GM19099 (cell line): ENCODE data around the gene SPACA4.

Experiments used
- POLR2A ChIP-seq: IDR thresholded peaks from 3 replicates; pipeline ENCODE4 v1.6.1; 2011; ENCODE audit warnings: low read depth; ENCODE audit not compliant: insufficient read length; ENCODE audit errors: extremely low read depth

SPACA4 gene

GRCh38 chr19:48613852-48614435 lies 7.4 kb downstream of the SPACA4 start:
- TF ChIP-seq POLR2A = peak; percentile 8

GRCh38 chr19:48614436-48615230 lies 8.1 kb downstream of the SPACA4 start, which contains the start of gene FAM83E:
TSS of gene FAM83E (minus strand) at chr19:48615076. CDS start at chr19:48613372, 1,704 bp downstream.
- no peak for TF ChIP-seq POLR2A

GRCh38 chr19:48615231-48616040 lies 8.9 kb downstream of the SPACA4 start:
- TF ChIP-seq POLR2A = no peak

GRCh38 chr19:48616041-48616436 lies 9.5 kb downstream of the SPACA4 start:
- TF ChIP-seq POLR2A = no peak

- no peak for TF ChIP-seq POLR2A
Observed at GRCh38 chr19:48616491-48617056, 10.0 kb downstream of the SPACA4 start.

GRCh38 chr19:48617146-48617937 lies 10.8 kb downstream of the SPACA4 start:
- TF ChIP-seq POLR2A = no peak

- no peak for TF ChIP-seq POLR2A
Observed at GRCh38 chr19:48618278-48618915, 11.9 kb downstream of the SPACA4 start.

GRCh38 chr19:48618916-48619691 lies 12.6 kb downstream of the SPACA4 start, which contains the start of the genes RPL18 and SPHK2:
TSS of gene RPL18 (minus strand) at chr19:48619178. CDS start at chr19:48619143, 35 bp downstream.
TSS of gene SPHK2 (plus strand) at chr19:48619506. CDS start at chr19:48620515, 1,009 bp downstream.
- TF ChIP-seq POLR2A = peak; percentile 95

GRCh38 chr19:48619692-48620585 lies 13.4 kb downstream of the SPACA4 start:
- no peak for TF ChIP-seq POLR2A

- TF ChIP-seq POLR2A = no peak
Observed at GRCh38 chr19:48623556-48624066, 17.1 kb downstream of the SPACA4 start.

- TF ChIP-seq POLR2A = no peak
Observed at GRCh38 chr19:48624067-48624594, 17.6 kb downstream of the SPACA4 start.
